HK-2 (cell line): Measurements from ENCODE around the gene PLA2G6.

Experiments
- DNase-seq: peaks from one replicate; pipeline ENCODE4 v3.0.0-alpha.2; 2018; ENCODE audit not compliant: unreplicated experiment

Gene PLA2G6

DNA sequence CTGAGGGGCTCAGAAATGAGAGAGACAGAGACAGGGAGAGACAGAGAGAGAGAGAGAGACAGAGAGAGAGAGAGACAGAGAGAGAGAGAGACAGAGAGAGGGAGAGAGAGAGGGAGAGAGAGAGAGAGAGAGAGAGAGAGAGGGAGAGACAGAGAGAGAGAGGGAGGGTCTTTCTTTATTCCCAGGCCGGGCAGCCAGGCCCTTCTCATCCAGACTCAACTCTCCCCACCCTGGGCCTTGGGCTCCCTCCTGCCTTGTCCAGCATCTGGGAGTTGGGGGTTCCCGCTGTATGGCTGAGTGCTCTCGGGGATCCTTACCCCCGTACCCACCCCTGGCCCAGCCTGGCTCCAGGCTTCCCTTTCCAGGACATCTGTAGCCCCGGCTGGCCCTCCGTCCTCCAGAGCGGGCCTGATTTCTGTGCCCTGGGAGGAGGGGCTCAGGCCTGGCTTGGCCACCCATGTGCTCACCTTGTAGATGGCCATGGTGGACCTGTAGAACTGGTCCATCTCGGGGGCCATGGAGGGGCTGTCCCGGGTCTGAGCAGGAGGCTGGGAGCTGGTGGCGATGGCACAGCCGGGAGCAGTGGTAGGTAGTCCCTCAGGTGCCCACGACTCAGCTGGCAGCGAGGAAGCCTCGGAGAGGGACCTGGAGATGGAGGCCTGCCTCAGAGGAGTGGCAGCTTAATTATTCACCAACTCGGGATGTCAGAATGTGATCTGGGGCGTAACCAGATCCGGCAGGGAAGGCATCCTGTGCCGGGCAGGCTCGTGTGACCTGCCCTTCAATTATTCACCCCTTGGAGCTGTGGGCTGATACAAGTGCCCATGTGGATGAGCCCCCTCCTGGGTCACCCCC, 71.4 kb downstream of the PLA2G6 start, which contains the start of gene BAIAP2L2:
BAIAP2L2 (minus strand) TSS at position 677 of the 855 bp plus-strand sequence; CDS start at position 518, 159 bp downstream.
- peak; percentile 82 for DNase-seq

DNA sequence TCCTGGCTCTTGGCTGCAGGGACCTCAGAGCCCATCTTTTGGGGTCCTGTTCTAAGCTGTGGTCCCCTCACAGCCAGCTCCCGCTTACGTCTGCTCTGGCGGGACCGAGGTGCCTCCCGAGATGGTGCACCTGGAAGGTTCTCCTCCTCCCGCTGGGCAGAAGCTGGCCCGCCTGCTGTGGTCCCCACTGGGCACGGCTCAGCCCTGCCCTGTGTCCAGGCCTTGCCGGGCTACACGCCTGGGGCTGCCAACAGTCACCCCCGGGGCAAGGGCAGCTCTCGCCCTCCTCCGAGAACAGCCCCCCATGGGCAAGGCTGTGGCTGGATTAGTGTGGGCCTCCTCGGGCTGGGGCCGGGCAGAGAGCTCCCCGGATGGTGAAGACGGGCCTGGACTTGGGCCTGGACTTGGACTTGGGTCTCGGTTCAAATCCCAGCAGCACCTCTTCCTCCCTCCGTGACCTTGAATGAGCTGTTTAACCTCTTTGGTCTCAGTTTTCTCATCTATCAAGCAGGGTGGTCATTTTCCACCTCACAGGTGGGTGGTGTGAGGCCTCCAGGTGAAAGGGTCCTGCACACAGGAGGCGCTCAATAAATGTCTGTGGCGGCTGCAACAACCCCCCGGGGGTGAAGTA, 72.1 kb downstream of the PLA2G6 start:
- no peak for DNase-seq

DNA sequence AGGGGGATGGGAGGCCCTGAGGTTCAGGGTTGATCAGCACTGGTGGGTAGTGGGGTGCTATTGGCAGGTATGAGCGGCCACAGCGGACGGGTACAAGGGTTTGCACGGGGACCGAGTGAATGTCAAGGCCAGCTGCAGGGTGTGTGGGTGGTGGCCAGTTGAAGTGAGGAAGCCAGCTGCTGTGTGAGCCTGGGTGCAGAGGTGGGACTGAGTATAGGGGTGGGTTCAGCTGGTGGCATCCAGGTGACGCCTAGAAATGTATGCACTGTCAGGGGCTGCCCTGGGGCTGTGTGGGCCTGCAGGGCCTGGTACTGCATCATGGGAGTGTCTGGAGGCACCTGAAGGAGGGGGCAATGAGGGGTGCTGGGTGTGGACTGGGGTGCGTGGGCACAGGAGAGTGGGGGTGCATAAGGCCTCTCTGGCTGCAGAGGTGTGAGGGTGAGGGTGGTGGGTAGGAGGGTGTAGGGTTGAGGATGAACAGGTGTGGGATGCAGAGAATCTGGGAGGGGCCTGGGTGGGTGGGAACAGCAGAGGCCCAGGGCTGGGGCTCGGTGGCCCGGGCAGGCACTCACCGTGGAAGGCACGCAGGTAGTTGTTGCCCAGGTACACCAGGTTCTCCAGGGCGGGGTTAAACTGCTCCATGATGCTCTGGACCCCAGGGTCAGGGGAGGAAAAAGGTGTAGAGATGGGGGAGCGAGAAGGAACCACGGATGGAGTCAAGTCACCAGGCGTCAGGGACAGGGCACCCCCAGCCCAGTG, 72.9 kb downstream of the PLA2G6 start:
- no peak for DNase-seq

DNA sequence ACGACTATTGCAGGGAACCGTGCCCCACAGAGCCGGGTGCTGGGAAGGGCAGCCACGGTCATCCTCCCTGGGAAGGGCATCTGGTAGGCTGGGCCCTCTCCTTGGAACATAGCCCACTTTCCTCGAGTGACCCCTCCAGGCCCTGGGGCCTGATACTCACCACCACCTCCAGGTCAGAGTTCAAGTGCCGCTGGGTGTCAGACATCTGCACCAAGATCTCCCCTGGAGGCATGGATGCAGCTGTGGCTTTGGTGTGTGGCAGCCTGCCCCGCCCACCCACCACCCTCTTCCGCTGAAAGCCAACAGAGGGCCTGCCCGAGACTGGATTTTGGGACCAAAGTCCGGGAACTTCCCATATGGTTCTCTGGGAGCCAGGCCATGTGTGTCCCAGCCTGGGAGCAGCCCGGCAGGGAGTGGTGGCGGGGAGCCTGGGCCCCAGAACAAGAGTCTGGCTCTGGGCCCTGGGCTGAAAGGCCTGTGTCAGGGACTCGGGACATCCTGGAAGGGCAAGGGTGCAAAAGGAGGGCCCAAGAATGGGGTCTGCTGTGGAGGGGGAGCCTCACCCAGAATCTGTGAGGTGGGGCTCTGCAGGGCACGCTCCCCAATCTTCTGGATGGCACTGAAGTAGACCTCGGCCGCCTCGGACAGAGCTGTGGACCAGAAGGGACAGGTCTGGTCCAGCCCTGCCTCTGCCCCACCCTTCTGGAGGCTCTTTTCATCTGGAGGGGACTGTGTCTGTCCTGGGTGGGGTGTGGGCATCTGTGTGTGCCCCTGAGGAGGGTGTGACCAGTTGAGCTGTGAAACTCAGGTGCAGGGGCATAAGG, 73.7 kb downstream of the PLA2G6 start:
- DNase-seq, result no peak

DNA sequence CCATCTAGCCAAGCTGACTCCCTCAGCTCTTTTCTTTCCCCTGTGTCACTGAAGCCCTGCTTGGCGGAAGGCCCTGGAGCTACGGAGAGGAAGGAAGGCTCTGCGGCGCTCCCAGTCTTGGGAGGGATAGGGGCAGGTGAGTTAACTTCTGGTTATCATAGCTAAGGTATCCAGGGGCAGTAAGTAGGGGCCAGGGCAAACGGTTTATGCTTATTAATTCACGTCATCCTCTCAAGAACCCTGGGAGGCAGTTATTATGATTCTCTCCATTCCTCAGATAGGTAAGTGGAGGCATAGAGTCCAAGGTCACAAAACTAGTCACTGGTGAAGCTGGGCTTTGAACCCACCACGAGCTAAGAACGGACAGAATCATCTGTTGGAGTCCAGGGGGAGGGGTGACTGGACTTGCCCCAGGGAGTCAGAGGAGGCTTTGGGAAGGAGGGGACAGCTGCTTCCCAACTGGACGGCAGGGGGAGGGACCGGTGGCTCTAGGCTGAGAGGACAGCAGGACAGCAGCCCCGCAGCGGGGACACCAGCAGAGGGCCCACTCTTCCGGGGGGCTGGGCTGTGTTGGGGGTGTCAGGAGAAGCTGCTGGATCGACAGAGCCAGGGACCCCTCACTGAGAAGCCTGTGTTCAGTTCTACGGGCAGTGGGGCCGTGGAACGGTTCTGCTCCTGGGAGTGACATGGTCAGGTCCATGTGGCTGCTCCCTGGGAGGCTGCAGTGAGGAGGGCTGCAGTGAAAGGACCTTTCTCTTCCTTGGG, 74.6 kb downstream of the PLA2G6 start:
- DNase-seq, result no peak

DNA sequence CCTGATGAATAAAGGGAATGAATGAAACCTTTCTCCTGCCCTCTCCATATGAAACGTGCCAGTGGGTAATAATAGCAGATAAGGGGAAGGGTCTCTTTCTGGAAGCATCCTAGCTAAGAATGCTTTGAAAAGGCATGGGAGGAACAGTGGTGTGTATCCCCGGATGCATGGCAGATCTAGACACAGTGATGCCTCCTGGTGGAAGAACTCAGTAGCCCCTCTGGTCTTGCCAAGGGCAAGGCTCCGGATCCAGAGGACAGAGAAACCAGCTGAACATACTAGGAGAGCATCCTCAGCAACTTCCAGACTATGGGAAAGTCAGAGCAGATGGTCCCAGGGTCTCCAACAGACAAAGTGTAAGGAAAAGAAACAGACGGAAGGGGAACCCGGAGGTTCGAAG, 77.5 kb downstream of the PLA2G6 start:
- DNase-seq, result no peak

DNA sequence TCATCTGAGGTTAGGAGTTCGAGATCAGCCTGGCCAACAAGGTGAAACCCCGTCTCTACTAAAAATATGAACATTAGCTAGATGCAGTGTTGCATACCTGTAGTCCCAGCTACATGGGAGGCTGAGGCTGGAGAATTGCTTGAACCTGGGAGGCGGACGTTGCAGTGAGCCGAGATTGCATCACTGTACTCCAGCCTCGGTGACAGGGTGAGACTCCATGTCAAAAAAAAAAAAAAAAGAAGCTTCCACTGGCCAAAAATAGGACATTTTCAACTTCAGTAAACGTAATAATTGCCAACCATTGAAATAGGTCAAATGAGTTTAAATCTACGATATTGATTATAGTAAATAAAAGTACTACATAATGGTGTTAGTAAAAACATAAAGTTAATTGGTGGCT, 78.0 kb downstream of the PLA2G6 start:
- no peak for DNase-seq

DNA sequence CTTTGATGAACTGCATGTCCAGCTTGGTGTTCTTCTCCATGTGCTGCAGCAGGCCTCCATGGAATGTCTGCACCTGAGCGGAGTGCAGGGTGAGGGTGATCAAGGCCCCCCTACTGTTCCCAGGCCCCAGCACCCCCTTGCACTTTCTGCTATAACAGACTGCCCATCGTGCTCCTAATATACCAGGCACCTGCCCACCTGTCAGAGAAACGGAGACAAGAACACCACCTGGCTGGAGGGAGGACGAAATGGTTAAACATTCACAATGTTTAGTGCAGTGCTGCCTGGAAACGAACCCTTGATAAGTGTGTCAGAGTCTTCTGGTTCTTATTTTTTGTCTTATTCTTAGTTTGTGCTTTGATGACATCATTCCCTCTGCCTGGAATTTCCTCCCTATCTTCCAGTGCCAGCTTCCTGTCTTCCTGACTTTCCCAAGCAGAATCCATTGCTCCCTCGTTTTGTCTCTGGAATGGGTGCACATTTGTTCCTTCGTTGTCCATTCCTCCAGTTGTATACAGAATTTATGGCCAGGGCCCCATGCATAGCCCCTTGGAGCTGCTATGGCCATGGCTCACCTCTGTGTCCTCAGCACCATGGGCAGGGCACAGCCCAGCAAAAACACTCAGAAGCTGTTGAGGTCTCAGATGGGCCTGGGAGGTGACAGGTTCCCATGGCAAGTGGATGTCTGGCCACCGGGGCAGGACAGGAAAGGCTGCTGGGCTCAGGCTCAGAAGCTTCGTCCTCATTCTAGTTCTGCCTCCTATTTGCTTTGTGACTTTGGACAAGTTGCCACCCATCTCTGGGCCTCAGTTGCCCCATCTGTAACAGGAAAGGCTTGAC, 83.0 kb downstream of the PLA2G6 start:
- DNase-seq, result no peak

DNA sequence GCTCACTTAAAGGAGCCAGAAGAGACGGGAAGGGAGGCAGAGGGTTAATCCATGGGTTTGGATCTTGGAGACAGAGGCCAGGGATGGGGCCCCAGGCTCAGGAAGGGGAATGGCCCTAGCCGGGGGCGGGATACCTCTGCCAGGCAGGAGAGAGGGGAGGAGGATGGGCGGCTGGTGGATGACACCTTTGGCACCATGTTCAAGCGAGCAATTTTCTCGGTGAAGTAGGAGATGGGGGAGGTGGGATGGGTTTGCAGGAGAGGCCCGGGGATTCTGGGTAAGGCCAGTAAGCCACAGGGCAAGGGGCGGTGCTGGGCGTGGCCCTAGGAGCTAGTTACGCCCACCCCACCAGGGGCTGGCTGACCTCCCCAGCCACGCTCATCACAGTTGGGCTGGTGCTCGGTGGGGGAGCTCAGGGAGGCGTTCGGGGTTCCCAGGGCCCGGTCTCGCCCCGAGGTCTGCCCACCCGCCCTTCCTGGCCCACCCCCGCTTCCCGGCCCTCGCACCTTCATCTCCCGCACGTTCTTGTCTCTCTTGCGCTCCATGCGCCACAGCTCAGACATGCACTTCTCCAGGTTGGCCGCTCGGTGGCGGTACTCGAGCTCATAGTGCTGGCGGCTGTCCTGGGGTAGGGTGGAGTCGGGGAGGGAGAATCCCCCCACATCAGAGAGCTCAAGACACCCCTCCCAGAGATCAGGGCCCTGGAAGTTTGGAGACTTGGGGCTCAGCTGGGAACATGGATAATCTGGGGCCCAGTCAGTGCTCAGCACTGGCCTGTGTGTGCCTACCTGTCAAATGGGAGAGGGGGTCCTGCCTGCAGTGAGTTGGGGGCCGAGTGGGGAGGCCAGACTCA, 83.8 kb downstream of the PLA2G6 start:
- no peak for DNase-seq

DNA sequence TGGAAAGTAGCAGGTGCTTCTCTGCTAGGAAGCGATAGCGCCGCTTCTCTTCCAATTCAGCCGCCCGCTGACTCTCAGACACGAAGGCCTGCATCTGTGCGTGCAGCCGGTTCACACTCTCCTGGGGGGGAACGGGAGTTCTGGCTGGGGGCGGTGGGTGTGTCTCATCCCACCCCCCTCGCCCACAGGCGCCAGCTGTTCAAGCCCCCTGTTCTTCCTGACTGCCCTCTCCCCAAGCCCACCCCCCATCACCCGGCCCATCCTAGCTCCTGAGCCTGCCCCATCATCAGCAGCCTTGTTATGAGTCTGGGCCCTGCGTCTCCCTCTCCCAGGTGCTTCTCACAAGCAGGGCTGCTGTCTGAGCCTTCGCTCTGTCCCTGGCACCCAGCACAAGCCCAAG, 84.6 kb downstream of the PLA2G6 start:
- DNase-seq, result no peak

DNA sequence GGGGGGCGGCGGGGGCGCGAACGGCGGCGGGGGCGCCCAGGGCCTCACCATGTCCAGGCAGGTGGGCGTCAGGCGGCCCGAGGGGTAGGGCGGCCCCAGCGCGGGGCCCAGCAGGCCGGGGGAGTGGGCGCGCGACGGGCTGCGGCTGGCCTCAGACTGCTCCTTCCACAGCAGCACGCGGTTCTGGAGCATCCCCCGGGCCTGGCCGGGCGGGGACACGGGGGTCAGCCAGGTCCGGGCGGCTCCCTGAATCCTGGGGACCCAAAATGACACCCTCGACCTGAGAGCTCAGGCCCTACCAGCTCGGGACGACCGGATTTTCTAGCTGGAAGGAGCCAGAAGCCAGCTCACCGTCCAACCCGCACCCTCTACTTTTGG, 92.2 kb downstream of the PLA2G6 start:
- DNase-seq, result no peak

DNA sequence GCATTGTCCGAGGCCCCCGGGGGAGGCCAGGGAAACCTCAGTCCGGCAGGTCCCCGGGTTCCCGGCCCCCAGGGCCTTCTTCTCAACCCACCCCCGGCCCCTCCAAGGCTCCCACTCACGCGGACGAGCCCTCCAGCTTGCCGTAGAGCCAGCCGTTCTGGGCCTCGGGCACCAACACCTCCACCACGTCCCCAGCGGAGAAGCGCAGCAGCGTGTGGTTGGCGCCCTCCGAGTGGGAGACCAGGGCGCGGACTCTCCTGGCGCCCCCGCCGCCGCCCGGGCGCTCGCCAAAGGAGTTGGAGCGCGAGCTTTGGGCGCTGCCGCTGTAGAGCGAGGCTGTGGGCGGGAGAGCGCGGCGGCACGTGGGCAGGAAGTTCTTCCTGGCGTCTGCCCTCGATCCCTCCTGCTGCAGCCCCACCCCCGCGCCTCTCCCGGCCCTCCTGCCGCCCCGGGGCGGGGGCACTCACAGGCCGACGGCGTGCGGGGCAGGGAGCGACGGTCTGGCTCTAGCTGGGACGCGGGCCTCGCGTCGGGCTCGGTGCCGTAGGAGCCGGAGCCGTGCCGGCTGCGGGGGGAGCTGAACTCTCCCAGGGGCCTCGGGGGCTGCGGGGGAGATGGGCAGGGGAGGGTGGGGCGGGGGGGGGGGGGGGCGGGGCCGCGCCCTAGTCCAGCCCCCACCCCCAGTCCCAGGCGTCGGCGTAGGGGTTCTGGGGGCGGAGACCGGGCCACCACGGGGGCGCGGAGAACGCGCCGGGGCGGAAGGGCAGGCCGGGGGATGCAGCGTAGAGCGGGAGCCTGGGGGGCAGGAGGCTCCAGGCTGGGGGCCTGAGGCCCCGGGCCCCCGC, 92.8 kb downstream of the PLA2G6 start:
- no peak for DNase-seq

DNA sequence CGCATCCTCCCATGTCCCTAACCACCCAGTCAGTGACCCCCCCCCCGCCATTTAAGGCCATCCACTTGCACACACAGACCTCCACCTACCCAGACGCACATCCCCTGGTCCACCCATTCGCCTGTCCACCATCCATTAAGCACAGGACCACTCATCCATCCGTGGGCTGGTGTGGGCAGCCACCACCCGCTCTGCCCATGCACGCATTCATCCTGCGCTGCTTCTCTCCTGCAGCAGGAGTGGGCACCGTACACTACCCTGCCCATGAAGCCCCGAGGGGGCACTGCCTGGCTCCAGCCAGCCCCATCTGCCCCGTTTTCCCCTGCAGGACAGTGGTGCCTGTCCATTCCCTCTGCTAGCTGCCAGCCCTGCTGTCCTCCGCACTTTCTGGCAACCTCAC, 93.8 kb downstream of the PLA2G6 start:
- no peak for DNase-seq

DNA sequence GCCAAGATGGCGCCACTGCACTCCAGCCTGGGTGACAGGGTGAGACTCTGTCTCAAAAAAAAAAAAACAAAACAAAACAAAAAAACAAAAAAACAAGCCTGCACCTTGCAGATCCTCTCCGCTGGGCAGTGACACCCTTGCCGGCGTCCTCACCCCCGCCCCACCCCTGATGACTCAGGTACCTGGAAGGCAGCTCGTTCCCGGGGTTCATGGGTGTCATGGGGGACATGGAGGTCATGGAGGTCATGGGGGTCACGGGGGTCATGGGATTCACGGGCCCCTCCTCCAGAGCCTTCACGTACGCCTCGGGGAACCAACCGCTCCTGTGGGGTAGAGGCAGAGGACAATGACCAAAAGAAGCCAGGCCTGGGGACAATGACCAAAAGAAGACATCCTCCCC, 94.7 kb downstream of the PLA2G6 start:
- no peak for DNase-seq

DNA sequence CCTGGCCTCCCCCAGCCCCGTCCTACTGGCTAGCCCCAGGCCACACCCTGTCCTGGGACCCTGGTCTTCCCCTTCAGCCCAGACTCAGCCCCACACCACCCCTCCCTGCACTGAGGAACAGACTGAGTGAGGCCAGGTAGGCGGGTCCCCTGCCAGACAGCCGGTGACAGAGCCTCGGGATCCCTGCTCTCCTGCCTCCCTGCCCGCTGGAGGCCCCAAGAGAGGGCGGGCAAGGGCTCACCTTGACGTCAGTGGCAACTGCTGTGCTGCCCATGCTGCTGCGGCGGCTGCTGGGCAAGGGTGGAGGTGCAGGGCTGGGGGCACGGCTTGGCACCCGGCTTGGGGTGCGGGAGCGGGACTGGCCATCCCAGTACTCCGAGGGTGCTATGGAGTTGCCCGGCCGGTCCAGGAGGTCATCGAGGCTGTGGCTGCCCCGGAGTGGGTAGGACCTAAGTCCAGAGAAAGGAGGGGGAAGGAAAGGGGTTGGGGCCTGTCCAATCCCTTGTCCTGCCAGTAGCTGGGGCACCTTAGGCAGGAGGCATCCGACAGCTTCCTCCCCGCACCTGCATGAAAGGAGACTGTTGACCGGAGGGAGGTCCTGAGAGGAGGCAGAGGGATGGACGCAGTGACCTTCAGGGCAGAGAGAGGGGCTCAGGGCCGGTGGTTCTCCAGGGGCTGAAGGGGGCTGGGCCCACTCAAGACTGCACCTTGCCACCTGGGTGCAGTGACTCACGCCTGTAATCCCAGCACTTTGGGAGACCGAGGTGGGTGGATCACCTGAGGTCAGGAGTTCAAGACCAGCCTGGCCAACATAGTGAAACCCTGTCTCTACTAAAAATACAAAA, 95.4 kb downstream of the PLA2G6 start:
- no peak for DNase-seq

DNA sequence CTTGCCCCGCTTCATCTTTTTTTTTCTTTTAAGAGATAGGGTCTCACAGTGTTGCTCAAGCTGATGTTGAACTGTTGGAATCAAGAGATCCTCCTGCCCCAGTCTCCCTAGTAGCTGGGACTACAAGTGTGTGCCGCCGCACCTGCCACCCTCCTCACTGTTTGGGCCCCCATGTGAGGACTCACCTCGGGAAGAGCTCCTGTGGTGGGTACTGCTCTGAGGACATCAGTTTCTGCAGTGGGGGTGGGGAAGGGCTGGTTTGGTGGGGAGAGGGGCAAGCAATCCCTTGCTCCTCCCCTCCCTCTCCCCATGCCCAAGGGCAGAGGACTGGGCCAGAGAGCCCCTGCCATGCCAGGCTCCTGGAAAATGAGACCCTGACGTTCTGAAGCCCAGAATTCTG, 96.1 kb downstream of the PLA2G6 start:
- DNase-seq, result no peak

DNA sequence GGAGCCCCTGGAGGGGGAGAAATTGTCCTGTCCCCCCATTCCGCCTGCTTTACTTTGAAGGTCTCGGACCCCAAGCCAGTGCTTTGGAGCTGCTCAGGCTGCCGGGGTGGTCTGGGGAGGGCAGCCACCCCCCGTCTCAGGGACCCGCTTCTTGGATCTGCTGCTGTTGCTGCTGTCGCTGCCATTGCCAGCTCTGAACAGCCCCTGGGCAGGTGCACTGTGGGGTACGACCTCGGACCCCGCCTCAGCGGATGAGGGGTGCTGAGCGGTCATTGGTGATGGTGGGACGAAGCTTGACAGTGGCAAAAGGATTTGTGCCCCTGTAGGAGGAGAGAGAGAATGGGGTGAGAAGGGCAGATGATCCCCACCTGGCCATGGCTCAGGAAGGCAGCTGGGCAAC, 96.6 kb downstream of the PLA2G6 start:
- DNase-seq, result no peak
